GM19351 (cell line): ENCODE measurements around the gene SYNM.

Experiments
- ATAC-seq: cut with Tn5 transposase; IDR thresholded peaks from one replicate; pipeline ENCODE4 v1.9.1; 2021; ENCODE audit warnings: mild to moderate bottlenecking, moderate library complexity; ENCODE audit not compliant: unreplicated experiment

The SYNM gene

GRCh38 chr15:99121691-99122410, 17.0 kb downstream of the SYNM start:
- ATAC-seq: no peak

- ATAC-seq: no peak
These were observed 18.2 kb downstream of the SYNM start for GRCh38 chr15:99122831-99123712.

GRCh38 chr15:99123713-99124451, 19.0 kb downstream of the SYNM start:
- ATAC-seq: no peak

- ATAC-seq: no peak
These were observed 19.8 kb downstream of the SYNM start for GRCh38 chr15:99124641-99125040.

- no peak for ATAC-seq
These were observed 20.4 kb downstream of the SYNM start for GRCh38 chr15:99125061-99125891.

- ATAC-seq: no peak
These were observed 21.3 kb downstream of the SYNM start for GRCh38 chr15:99126131-99126588.

- no peak for ATAC-seq
These were observed 22.1 kb downstream of the SYNM start for GRCh38 chr15:99126930-99127329.

GRCh38 chr15:99127773-99128172, 22.9 kb downstream of the SYNM start:
- no peak for ATAC-seq

GRCh38 chr15:99128411-99128810, 23.5 kb downstream of the SYNM start:
- no peak for ATAC-seq

GRCh38 chr15:99129644-99130043, 24.8 kb downstream of the SYNM start:
- ATAC-seq: no peak

- no peak for ATAC-seq
These were observed 25.4 kb downstream of the SYNM start for GRCh38 chr15:99130314-99130713.

GRCh38 chr15:99130765-99131440, 26.0 kb downstream of the SYNM start:
- ATAC-seq: no peak

- ATAC-seq: no peak
These were observed 26.7 kb downstream of the SYNM start for GRCh38 chr15:99131441-99132023.

- no peak for ATAC-seq
These were observed 27.2 kb downstream of the SYNM start for GRCh38 chr15:99132122-99132521.

- ATAC-seq: no peak
These were observed 27.9 kb downstream of the SYNM start for GRCh38 chr15:99132634-99133287.

- no peak for ATAC-seq
These were observed 29.5 kb downstream of the SYNM start for GRCh38 chr15:99134317-99134821.

GRCh38 chr15:99135194-99135593, 30.3 kb downstream of the SYNM start:
- peak; percentile 94 for ATAC-seq

- no peak for ATAC-seq
These were observed 32.2 kb downstream of the SYNM start for GRCh38 chr15:99137111-99137546.

- ATAC-seq: no peak
These were observed 33.0 kb downstream of the SYNM start for GRCh38 chr15:99137877-99138276.
